Stomach (tissue), 4 donors: ENCODE results near the gene ADRA2A.

Source experiments
- CTCF ChIP-seq, 7 experiments: fragments of 450-650 bp in 4 of 7; fragments of 200-600 bp in 3 of 7; sonication (generic) in 3 of 7; IDR thresholded peaks; one replicate each; pipeline ENCODE4 v1.5.1; 2016 to 2019; ENCODE audit warnings: antibody characterized with exemption in 7 of 7, control low read depth in 2 of 7, mild to moderate bottlenecking in 1 of 7
- POLR2A ChIP-seq, 4 donors: fragments of 450-650 bp; IDR thresholded peaks; one replicate each; pipeline ENCODE4 v1.6.1; 2016; ENCODE audit warnings: antibody characterized with exemption in 4 of 4, control low read depth in 2 of 4, mild to moderate bottlenecking in 1 of 4, moderate library complexity in 1 of 4
- POLR2AphosphoS5 ChIP-seq, 3 donors: sonication (generic); formaldehyde crosslinking; IDR thresholded peaks; one replicate each; pipeline ENCODE4 v1.6.1; 2016; ENCODE audit warnings: antibody characterized with exemption in 3 of 3

- TF ChIP-seq CTCF (IDR thresholded peaks at IDR 0.05) (no peak), POLR2A (IDR thresholded peaks at IDR 0.05) (no peak), POLR2AphosphoS5 (IDR thresholded peaks at IDR 0.05) (no peak)
These were observed 37.3 kb downstream of the ADRA2A start for GRCh38 chr10:111113961-111114757.
